ENCODE results near the gene MARCHF2.
"Not testable (repeated sequence)": the region's sequence is repeated elsewhere in the genome, so short reads cannot be mapped to it uniquely, and the experiment has no call there.

The MARCHF2 gene

GRCh38 chr19:8404391-8405151, 8.5 kb upstream of the MARCHF2 start:
- TF ChIP-seq CTCF (IDR thresholded peaks at IDR 0.05; ENCODE audit: insufficient read depth, low read depth, low read length, missing control alignments), result no peak
- H3K4me3 ChIP-seq (ENCODE audit: low read length), result no peak overlapping the region
- DNase-seq (ENCODE audit: low read depth), result no peak

- not testable (repeated sequence) for H3K4me3 ChIP-seq (ENCODE audit: low read length)
These were observed 2.4 kb upstream of the MARCHF2 start for GRCh38 chr19:8410718-8411117.

GRCh38 chr19:8413629-8413995, 507 bp downstream of the MARCHF2 start:
- DNase-seq (ENCODE audit: low read depth), result no peak
- TF ChIP-seq CTCF (IDR thresholded peaks at IDR 0.05; ENCODE audit: insufficient read depth, low read depth, low read length, missing control alignments), result no peak
- H3K4me3 ChIP-seq (ENCODE audit: low read length), result peak overlapping the region; percentile 58

More at GRCh38 chr19:8410718-8411117, 2.4 kb upstream of the MARCHF2 start:
- DNase-seq (ENCODE audit: low read depth), result not testable (repeated sequence)

DNA sequence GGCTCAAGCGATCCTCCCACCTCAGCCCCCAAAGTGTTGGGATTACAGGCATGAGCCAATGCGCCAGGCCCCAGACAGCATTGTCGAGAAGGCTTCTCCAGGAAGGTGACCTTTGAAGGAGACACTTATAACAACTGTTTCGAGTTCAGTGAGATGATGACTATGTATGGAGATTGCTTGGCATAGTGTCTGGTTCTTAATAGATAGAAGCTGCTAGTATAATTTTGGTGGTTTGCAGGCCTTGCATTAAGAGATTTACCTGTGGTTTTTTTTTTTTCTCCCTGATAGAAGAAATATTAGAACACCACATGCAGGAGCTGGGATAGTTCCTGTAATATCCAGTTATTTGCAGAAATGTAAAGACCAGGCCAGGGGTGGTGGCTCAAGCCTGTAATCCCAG, 3.7 kb downstream of the MARCHF2 start:
- H3K4me3 ChIP-seq (ENCODE audit: low read length), result no peak overlapping the region
- DNase-seq (ENCODE audit: low read depth), result no peak
- TF ChIP-seq CTCF (IDR thresholded peaks at IDR 0.05; ENCODE audit: insufficient read depth, low read depth, low read length, missing control alignments), result no peak

- no peak for DNase-seq (ENCODE audit: low read depth)
- TF ChIP-seq CTCF (IDR thresholded peaks at IDR 0.05; ENCODE audit: insufficient read depth, low read depth, low read length, missing control alignments), result no peak
- H3K4me3 ChIP-seq (ENCODE audit: low read length), result no peak overlapping the region
These were observed 8.7 kb downstream of the MARCHF2 start for GRCh38 chr19:8421484-8422461.

DNA sequence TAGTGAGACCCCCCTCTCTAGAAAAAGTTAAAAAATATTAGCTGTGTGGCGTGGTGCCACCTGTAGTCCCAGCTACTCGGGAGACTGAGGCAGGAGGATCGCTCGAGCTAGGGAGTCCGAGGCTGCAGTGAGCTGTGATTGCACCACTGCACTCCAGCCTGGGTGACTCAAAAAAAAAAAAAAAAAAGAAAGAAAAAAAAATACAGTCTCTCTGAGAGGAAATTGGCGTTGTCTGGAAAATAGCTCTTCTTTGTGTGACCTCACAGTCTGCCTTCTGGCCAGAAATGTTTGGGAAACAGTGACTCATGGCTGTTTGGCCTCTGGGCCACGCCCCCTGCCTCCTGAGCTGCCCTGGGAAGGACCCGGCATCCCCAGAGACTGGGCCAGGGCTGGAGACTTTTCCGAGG, 10.7 kb downstream of the MARCHF2 start:
- no peak overlapping the region for H3K4me3 ChIP-seq (ENCODE audit: low read length)
- TF ChIP-seq CTCF (IDR thresholded peaks at IDR 0.05; ENCODE audit: insufficient read depth, low read depth, low read length, missing control alignments), result no peak
- DNase-seq (ENCODE audit: low read depth), result peak; percentile 85

DNA sequence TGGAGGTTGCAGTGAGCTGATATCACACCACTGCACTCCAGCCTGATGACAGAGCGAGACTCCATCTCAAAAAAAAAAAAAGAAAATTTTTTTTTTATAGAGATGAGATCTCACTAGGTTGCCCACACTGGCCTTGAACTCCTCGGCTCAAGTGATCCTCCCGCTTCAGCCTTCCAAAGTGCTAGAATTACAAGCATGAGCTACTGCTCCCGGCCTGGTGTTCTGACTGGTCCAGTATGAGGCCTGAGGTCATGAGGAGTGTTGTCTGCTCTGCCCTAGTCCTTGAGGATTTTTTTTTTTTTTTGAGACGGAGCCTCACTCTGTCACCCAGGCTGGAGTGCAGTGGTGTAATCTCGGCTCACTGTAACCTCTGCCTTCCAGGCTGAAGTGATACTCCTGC, 12.2 kb downstream of the MARCHF2 start:
- DNase-seq (ENCODE audit: low read depth); H3K4me3 ChIP-seq (ENCODE audit: low read length): not testable (repeated sequence)
